HFF-Myc (cell line): ENCODE results near the gene RABGAP1.

ENCODE experiments used
- DNase-seq: peaks from one replicate; pipeline ENCODE4 v3.0.0-alpha.2; 2011; ENCODE audit warnings: low read depth; ENCODE audit errors: extremely low read depth
- H3K4me3 ChIP-seq: replicated peaks from 2 replicates; pipeline ENCODE4 v1.5.1; 2011; ENCODE audit warnings: low read depth, mild to moderate bottlenecking, control low read depth, low read length
- TF ChIP-seq, protein P1 (sequence below): IDR thresholded peaks from 2 replicates; pipeline ENCODE4 v1.5.1; 2012; ENCODE audit warnings: mild to moderate bottlenecking, low read depth, low read length, control low read depth; ENCODE audit errors: missing control alignments

The RABGAP1 gene

DNA sequence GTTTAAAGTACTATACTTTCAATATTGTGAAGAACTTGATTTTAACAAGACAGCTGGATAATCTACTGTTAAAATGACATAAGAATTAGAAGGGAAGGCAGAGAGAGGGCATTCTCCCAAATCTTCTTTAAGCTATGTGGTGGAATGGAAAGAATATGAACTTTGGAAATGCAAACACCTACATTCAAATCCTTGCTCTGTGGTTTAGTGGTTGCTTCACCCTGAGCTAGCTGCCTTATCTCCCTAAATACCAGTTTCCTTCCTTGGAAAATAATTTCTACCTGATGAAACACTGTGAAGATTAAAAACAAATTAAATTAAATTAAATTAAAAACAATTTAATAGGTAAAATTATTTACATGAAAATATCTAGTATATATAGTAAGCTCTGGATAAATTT is 191.2 kb downstream of the RABGAP1 start:
- TF ChIP-seq, protein P1, sequence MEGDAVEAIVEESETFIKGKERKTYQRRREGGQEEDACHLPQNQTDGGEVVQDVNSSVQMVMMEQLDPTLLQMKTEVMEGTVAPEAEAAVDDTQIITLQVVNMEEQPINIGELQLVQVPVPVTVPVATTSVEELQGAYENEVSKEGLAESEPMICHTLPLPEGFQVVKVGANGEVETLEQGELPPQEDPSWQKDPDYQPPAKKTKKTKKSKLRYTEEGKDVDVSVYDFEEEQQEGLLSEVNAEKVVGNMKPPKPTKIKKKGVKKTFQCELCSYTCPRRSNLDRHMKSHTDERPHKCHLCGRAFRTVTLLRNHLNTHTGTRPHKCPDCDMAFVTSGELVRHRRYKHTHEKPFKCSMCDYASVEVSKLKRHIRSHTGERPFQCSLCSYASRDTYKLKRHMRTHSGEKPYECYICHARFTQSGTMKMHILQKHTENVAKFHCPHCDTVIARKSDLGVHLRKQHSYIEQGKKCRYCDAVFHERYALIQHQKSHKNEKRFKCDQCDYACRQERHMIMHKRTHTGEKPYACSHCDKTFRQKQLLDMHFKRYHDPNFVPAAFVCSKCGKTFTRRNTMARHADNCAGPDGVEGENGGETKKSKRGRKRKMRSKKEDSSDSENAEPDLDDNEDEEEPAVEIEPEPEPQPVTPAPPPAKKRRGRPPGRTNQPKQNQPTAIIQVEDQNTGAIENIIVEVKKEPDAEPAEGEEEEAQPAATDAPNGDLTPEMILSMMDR, result no peak
- DNase-seq, result no peak
- H3K4me3 ChIP-seq, result no peak overlapping the region

DNA sequence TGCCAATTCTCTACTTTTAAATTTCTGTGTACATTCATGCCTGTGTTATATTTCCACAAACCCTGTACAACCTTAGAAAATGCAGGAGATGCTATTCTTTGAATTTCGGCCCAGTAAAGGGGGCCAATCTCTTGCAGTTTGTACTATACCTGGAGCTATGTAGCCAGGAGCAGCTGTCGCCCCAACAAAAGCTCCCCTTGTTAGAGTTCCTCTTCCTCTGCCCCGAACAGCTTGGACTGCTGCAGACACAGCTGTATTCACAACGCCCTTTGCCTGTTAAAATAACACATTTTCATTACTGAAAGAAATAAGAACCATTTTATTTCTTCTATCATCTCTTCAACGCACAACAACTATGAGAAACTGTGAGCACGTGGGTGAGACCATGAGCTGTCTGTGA is 191.9 kb downstream of the RABGAP1 start:
- TF ChIP-seq, protein P1, result no peak
- no peak for DNase-seq
- no peak overlapping the region for H3K4me3 ChIP-seq

DNA sequence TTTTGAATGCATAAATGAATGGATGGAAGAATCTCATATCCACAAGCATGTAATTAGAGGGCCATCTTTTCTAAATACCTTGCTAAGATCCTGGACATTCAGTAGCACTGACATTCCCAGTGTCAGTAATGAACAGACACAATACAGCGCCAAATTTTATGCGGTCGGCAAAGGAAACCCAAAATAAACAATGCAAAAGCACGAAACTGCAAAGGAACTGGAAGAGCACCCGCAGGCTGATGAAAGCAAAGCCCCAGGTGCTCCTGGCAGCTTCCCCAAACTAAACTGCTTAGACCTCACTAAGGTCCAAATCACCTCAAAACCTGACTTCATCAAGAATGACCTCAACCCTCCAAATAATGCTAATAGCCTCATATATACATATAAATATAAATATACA is 194.6 kb downstream of the RABGAP1 start:
- DNase-seq, result no peak
- TF ChIP-seq, protein P1, result no peak
- no peak overlapping the region for H3K4me3 ChIP-seq

DNA sequence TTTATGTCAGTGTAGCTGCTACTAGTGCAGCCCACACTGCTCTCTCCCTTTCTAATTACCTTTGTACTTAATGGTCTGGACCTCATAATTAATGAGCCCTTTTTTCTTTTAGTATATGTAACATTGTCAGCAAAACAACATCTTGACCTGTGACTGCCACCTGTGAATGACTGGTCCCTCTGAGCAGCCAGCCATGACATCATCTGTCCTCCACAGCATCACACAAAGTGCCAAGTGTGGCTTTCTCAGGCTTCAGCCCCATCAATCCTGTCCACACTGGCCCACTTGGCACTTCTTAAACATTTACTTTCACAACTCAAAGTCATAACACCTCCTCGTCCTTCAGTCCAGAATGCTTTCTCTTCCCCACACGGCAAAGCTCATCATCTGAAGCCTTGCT is 197.3 kb downstream of the RABGAP1 start:
- DNase-seq, result no peak
- H3K4me3 ChIP-seq, result no peak overlapping the region
- TF ChIP-seq, protein P1, result no peak

DNA sequence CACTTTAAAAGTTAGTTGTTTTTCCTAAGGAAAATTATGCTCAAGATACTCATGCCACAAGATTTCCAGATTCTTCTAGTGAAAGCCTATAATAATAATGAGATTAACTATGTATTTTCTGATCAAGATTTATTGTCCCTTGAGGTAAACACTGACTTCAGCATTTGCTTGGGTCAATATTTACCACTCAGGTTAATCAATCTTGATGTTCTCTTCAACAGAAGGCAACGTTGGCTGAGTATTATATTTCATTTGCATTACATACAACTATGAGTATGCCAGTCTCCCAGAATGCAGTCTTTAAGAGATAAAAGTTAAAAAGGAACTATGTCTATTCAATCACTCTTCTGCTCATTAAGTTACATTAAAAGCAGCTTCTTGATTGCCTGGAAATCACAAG is 208.2 kb downstream of the RABGAP1 start:
- no peak overlapping the region for H3K4me3 ChIP-seq
- TF ChIP-seq, protein P1, result no peak
- no peak for DNase-seq

DNA sequence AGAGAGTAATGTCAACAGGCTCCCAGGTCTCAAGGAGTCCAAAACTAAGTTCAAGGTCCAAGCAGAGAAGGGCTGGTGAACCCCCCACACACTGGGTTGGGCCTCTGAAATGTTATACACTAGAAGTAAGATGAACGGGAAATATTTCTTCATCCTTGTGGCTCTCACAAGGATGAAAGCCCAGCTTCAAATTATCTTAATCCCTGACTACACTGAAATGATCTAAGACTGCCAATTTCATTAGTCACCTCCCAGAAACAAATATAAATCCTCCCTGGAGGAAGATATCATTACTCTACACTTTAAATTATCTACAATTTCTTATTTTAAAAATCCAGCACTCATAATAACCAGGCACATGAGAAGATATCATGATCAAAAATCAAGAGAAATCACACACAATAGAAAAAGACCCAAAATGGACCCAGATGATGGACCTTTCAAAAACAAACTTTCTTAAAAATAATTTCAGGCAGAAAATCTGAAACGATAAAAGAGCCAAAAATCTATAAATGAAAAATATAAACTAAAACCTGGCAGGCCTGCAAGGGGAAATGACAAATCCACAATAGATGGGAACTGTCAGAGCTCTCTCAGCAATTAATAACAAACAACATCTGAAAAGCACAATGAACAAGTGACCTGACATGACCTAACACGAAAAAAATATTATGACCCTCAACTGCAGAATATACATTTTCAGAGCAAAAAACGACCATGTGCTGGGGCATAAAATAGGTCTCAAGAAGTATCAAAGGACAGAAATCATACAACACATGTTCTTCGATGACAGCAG is 210.1 kb downstream of the RABGAP1 start:
- H3K4me3 ChIP-seq, result no peak overlapping the region
- TF ChIP-seq, protein P1, result no peak
- no peak for DNase-seq
